Right lobe of liver (tissue), 6 donors: ENCODE measurements around the gene GPBP1. TPM values are rescaled to one million over a fixed set of nuclear protein-coding genes. Genes with fewer than 3 reads are reported as not detected.
A peak's percentile ranks its signal among the peaks of the same experiment; 100 is the strongest.

ENCODE experiments used
- ATAC-seq, 4 donors: fragments of 200-7000 bp; cut with Tn5 transposase; one replicate each; pipeline ENCODE4 v1.9.1; 2020; ENCODE audit warnings: mild to moderate bottlenecking in 4 of 4, moderate library complexity in 4 of 4
- DNase-seq, 3 donors: peaks; one replicate each; pipeline ENCODE4 v3.0.0-alpha.2; 2020
- H3K27ac ChIP-seq, 3 donors: fragments of 200-600 bp; one replicate each; pipeline ENCODE4 v1.8.0; 2022
- H3K27me3 ChIP-seq, 2 donors: fragments of 200-600 bp; one replicate each; pipeline ENCODE4 v1.8.0; 2022
- H3K36me3 ChIP-seq, 4 donors: fragments of 200-600 bp; sonication (generic) in 1 of 4; one replicate each; pipeline versions ENCODE4 v1.5.1 to v1.8.0; 2017 to 2022; ENCODE audit warnings: control low read depth in 1 of 4
- H3K4me1 ChIP-seq, 4 donors: fragments of 200-600 bp; sonication (generic) in 1 of 4; one replicate each; pipeline versions ENCODE4 v1.5.1 to v1.8.0; 2017 to 2022; ENCODE audit warnings: control low read depth in 1 of 4
- H3K4me3 ChIP-seq, 3 donors: fragments of 200-600 bp; one replicate each; pipeline ENCODE4 v1.8.0; 2022
- H3K9me3 ChIP-seq, 4 donors: fragments of 200-600 bp; sonication (generic) in 1 of 4; one replicate each; pipeline versions ENCODE4 v1.5.1 to v1.8.0; 2017 to 2022; ENCODE audit warnings: control low read depth in 1 of 4
- CTCF ChIP-seq, 4 donors: fragments of 200-600 bp in 3 of 4; fragments of 450-650 bp in 1 of 4; IDR thresholded peaks; one replicate each; pipeline versions ENCODE4 v1.5.1 to v1.8.0; 2016 to 2022; ENCODE audit warnings: antibody characterized with exemption in 4 of 4, mild to moderate bottlenecking in 2 of 4
- POLR2A ChIP-seq: fragments of 450-650 bp; IDR thresholded peaks from one replicate; pipeline ENCODE4 v1.6.1; 2017; ENCODE audit warnings: antibody characterized with exemption, mild to moderate bottlenecking
- whole genome bisulfite sequencing: methylation state at CpG from one replicate; pipeline ENCODE4 v1.1.6; 2018; ENCODE audit warnings: low coverage, low lambda C conversion rate; ENCODE audit not compliant: insufficient coverage; ENCODE audit errors: missing lambda C conversion rate; 5-methylcytosine and 5-hydroxymethylcytosine counted together
- intact Hi-C, 2 donors: fragments of 100-400 bp; cut with DNase I; formaldehyde crosslinking; loops; one replicate each; pipeline versions ENCODE4 v1.11.2 to v1.14.1; 2022
- total RNA-seq, 6 experiments: library from RNA; depleted of rRNA in 2 of 6; stranded (reverse); fragments of >200 nt in 2 of 6; fragmentation: NEBNext Ultra II Directional in 3 of 6; extraction: Animal tissue kit (Norgen Biotek cat#: 25700) in 3 of 6; gene quantifications; one replicate each; pipeline versions ENCODE4 v1.1.0 to v1.2.4, GENCODE V29; 2016 to 2023
- donor health status: DM: no; HTN: yes; CAD: no.
- donor health status: DM: no; HTN: no; CAD: no.
- donor health status: DM: no; HTN: no; CAD: no.
- donor health status: DM: no; HTN: yes; CAD: no.
- donor health status: DM: no; HTN: yes; CAD: no.

The GPBP1 gene
- total RNA-seq, 6 experiments from 2014 or later: 19.5 to 28.2 (median 24.9) TPM

- Histone ChIP-seq H3K36me3 (peaks cover 0 to 4% (median 2%) of the 10 kb centered on the region in 4 donors), H3K9me3 (no peaks in the 10 kb centered on the region), H3K27ac (no peak overlapping the region), H3K27me3 (no peaks in the 10 kb centered on the region), H3K4me3 (no peak overlapping the region), H3K4me1 (peaks cover 0 to 8% (median 0%) of the 10 kb centered on the region in 4 donors)
- WGBS: 47% methylated on average over 8 of the region's 8 CpGs
- ATAC-seq: no peak
- intact Hi-C loops: no loop called here
- no peak for DNase-seq
- TF ChIP-seq CTCF (IDR thresholded peaks at IDR 0.05) (no peak), POLR2A (no peak)
Measured at GRCh38 chr5:57199866-57200265, 26.0 kb downstream of the GPBP1 start.

- intact Hi-C loops: no loop called here
- no peaks in the 10 kb centered on the region for H3K9me3 ChIP-seq
- no peak for DNase-seq
- H3K36me3 ChIP-seq: no peaks in the 10 kb centered on the region
- no peaks in the 10 kb centered on the region for H3K27me3 ChIP-seq
- no peak overlapping the region for H3K27ac ChIP-seq
- ATAC-seq: no peak
- WGBS: 82% methylated on average over 1 of the region's 1 CpG
- peaks cover 0 to 9% (median 0%) of the 10 kb centered on the region in 4 donors for H3K4me1 ChIP-seq
- TF ChIP-seq CTCF (IDR thresholded peaks at IDR 0.05): no peak
- no peak for TF ChIP-seq POLR2A
- no peak overlapping the region for H3K4me3 ChIP-seq
Measured at GRCh38 chr5:57202811-57203210, 29.0 kb downstream of the GPBP1 start.

- Histone ChIP-seq H3K36me3 (no peaks in the 10 kb centered on the region), H3K4me3 (no peak overlapping the region), H3K9me3 (no peaks in the 10 kb centered on the region), H3K4me1 (peaks cover 0 to 9% (median 0%) of the 10 kb centered on the region in 4 donors), H3K27me3 (no peaks in the 10 kb centered on the region), H3K27ac (no peak overlapping the region)
- DNase-seq: no peak
- no peak for ATAC-seq
- intact Hi-C loops: no loop called here
- TF ChIP-seq POLR2A (no peak), CTCF (IDR thresholded peaks at IDR 0.05) (no peak)
- 68% methylated on average over 5 of the region's 7 CpGs for WGBS
Measured at GRCh38 chr5:57207007-57207653, 33.3 kb downstream of the GPBP1 start.

GRCh38 chr5:57207681-57208080 is 33.8 kb downstream of the GPBP1 start:
- ATAC-seq (peak in 1 of 4 donors; percentile 39), DNase-seq (no peak)
- Histone ChIP-seq H3K4me1 (peaks cover 0 to 9% (median 0%) of the 10 kb centered on the region in 4 donors), H3K27ac (no peak overlapping the region), H3K36me3 (no peaks in the 10 kb centered on the region), H3K4me3 (no peak overlapping the region), H3K9me3 (no peaks in the 10 kb centered on the region), H3K27me3 (no peaks in the 10 kb centered on the region)
- 60% methylated on average over 1 of the region's 7 CpGs for WGBS
- TF ChIP-seq POLR2A (no peak), CTCF (IDR thresholded peaks at IDR 0.05) (no peak)
- intact Hi-C loops: no loop called here
